Measurements from ENCODE around the gene TLCD4.

Gene TLCD4

GRCh38 chr1:95094923-95095322 is 22.2 kb upstream of the TLCD4 start:
- H3K9me3 ChIP-seq (ENCODE audit: control insufficient read depth, low read length), result no peaks in the 10 kb centered on the region
- no peak overlapping the region for H2BK15ac ChIP-seq (ENCODE audit: low read depth, poor library complexity, severe bottlenecking)
- no peak overlapping the region for H4K8ac ChIP-seq (ENCODE audit: low read length)
- H2BK5ac ChIP-seq (ENCODE audit: low read depth, low read length, poor library complexity, severe bottlenecking), result no peak overlapping the region
- DNase-seq, result no peak
- no peak overlapping the region for H2AK5ac ChIP-seq (ENCODE audit: low read length, severe bottlenecking)
- H3K4me3 ChIP-seq (ENCODE audit: insufficient read depth in 1 of 2, low read depth in 1 of 2, low read length in 2 of 2), result no peak overlapping the region
- H3K79me1 ChIP-seq (replicated peaks; ENCODE audit: low read length, poor library complexity, severe bottlenecking), result no peaks in the 10 kb centered on the region
- no peak overlapping the region for H3K14ac ChIP-seq (ENCODE audit: low read length in 2 of 2)
- H2BK120ac ChIP-seq (ENCODE audit: low read depth, low read length), result no peak overlapping the region
- H2AFZ ChIP-seq (ENCODE audit: low read depth, low read length), result no peak overlapping the region
- H3K4me2 ChIP-seq (ENCODE audit: low read length, poor library complexity, severe bottlenecking), result no peak overlapping the region
- no peak overlapping the region for H3K18ac ChIP-seq (ENCODE audit: low read depth in 1 of 2, low read length in 2 of 2)
- peak overlapping the region in 1 of 2 experiments; percentile 42 for H2BK12ac ChIP-seq (ENCODE audit: low read length in 2 of 2)
- H4K91ac ChIP-seq (ENCODE audit: low read length), result no peak overlapping the region
- H3K4ac ChIP-seq (ENCODE audit: low read depth in 1 of 2, low read length in 2 of 2), result no peak overlapping the region
- H3K27me3 ChIP-seq (ENCODE audit: control insufficient read depth in 1 of 2, insufficient read depth in 1 of 2, low read length in 2 of 2), result no peaks in the 10 kb centered on the region
- no peak overlapping the region for H3K27ac ChIP-seq (ENCODE audit: low read length, poor library complexity, severe bottlenecking)
- no peaks in the 10 kb centered on the region for H3K4me1 ChIP-seq (ENCODE audit: control insufficient read depth, insufficient read depth, low read depth, low read length)
- H3K23ac ChIP-seq (ENCODE audit: low read length in 2 of 2), result no peak overlapping the region
- no peak overlapping the region for H3K9ac ChIP-seq (ENCODE audit: low read length)
- H3K36me3 ChIP-seq (ENCODE audit: control insufficient read depth in 1 of 2, insufficient read depth in 2 of 2, low read depth in 1 of 2, low read length in 2 of 2), result no peaks in the 10 kb centered on the region
- WGBS, result 63% methylated on average over 1 of the region's 2 CpGs

GRCh38 chr1:95095833-95096217 is 21.3 kb upstream of the TLCD4 start:
- H3K14ac ChIP-seq (ENCODE audit: low read length in 2 of 2), result no peak overlapping the region

DNA sequence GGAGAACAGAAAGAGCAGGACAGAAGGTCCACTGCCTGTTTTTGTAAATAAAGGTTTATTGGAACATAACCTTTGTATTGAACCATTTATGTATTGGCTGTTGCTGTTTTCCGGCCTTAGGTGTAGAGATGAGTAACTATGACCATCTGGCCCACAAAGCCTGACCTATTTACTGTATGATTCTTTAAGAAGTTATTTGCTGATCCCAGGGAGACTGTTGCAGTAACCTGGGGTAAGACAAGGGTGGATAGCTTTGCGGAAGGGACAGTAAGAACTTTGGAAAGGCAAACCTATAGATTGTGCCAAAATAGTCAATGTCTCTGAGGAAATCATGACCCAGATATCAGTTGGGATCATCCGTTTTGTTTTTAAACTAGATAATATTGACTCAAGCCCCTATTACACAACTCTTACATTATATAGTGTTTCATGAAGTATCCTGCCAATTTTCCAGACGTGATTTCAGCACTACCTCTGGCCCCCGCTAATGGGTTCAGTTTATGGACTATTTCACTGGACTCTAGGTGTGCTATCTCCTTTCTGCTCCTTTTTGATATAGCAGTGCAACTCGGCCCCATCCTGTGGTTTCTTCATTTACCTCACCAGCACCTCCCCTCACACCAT is 20.8 kb upstream of the TLCD4 start:
- H3K4ac ChIP-seq (ENCODE audit: low read depth in 1 of 2, low read length in 2 of 2), result no peak overlapping the region
- no peak overlapping the region for H3K4me2 ChIP-seq (ENCODE audit: low read length, poor library complexity, severe bottlenecking)
- H2BK120ac ChIP-seq (ENCODE audit: low read depth, low read length), result peak overlapping the region; percentile 61
- peak; percentile 37 for DNase-seq
- no peak overlapping the region for H3K27ac ChIP-seq (ENCODE audit: low read length, poor library complexity, severe bottlenecking)
- no peak overlapping the region for H4K8ac ChIP-seq (ENCODE audit: low read length)
- WGBS, result 98% methylated on average over 4 of the region's 6 CpGs
- H3K18ac ChIP-seq (ENCODE audit: low read depth in 1 of 2, low read length in 2 of 2), result no peak overlapping the region
- no peak overlapping the region for H3K9ac ChIP-seq (ENCODE audit: low read length)
- no peak overlapping the region for H4K91ac ChIP-seq (ENCODE audit: low read length)
- no peak overlapping the region for H2AFZ ChIP-seq (ENCODE audit: low read depth, low read length)
- no peak overlapping the region for H3K4me3 ChIP-seq (ENCODE audit: insufficient read depth in 1 of 2, low read depth in 1 of 2, low read length in 2 of 2)
- no peaks in the 10 kb centered on the region for H3K4me1 ChIP-seq (ENCODE audit: control insufficient read depth, insufficient read depth, low read depth, low read length)
- H2AK5ac ChIP-seq (ENCODE audit: low read length, severe bottlenecking), result no peak overlapping the region
- no peaks in the 10 kb centered on the region for H3K36me3 ChIP-seq (ENCODE audit: control insufficient read depth in 1 of 2, insufficient read depth in 2 of 2, low read depth in 1 of 2, low read length in 2 of 2)
- H2BK15ac ChIP-seq (ENCODE audit: low read depth, poor library complexity, severe bottlenecking), result peak overlapping the region; percentile 52
- no peaks in the 10 kb centered on the region for H3K9me3 ChIP-seq (ENCODE audit: control insufficient read depth, low read length)
- no peak overlapping the region for H3K14ac ChIP-seq (ENCODE audit: low read length in 2 of 2)
- no peak overlapping the region for H3K23ac ChIP-seq (ENCODE audit: low read length in 2 of 2)
- no peaks in the 10 kb centered on the region for H3K79me1 ChIP-seq (replicated peaks; ENCODE audit: low read length, poor library complexity, severe bottlenecking)
- H3K27me3 ChIP-seq (ENCODE audit: control insufficient read depth in 1 of 2, insufficient read depth in 1 of 2, low read length in 2 of 2), result no peaks in the 10 kb centered on the region
- H2BK5ac ChIP-seq (ENCODE audit: low read depth, low read length, poor library complexity, severe bottlenecking), result no peak overlapping the region
- peak overlapping the region in 1 of 2 experiments; percentile 54 for H2BK12ac ChIP-seq (ENCODE audit: low read length in 2 of 2)

More at GRCh38 chr1:95095833-95096217, 21.3 kb upstream of the TLCD4 start:
- Histone ChIP-seq H3K36me3 (ENCODE audit: control insufficient read depth in 1 of 2, insufficient read depth in 2 of 2, low read depth in 1 of 2, low read length in 2 of 2) (no peaks in the 10 kb centered on the region), H3K18ac (ENCODE audit: low read depth in 1 of 2, low read length in 2 of 2) (no peak overlapping the region), H3K4ac (ENCODE audit: low read depth in 1 of 2, low read length in 2 of 2) (no peak overlapping the region), H3K4me3 (ENCODE audit: insufficient read depth in 1 of 2, low read depth in 1 of 2, low read length in 2 of 2) (no peak overlapping the region), H3K27ac (ENCODE audit: low read length, poor library complexity, severe bottlenecking) (no peak overlapping the region), H3K4me2 (ENCODE audit: low read length, poor library complexity, severe bottlenecking) (no peak overlapping the region), H3K9ac (ENCODE audit: low read length) (no peak overlapping the region), H2BK120ac (ENCODE audit: low read depth, low read length) (no peak overlapping the region), H2BK12ac (ENCODE audit: low read length in 2 of 2) (no peak overlapping the region), H3K27me3 (ENCODE audit: control insufficient read depth in 1 of 2, insufficient read depth in 1 of 2, low read length in 2 of 2) (no peaks in the 10 kb centered on the region), H4K91ac (ENCODE audit: low read length) (no peak overlapping the region), H3K23ac (ENCODE audit: low read length in 2 of 2) (no peak overlapping the region), H2AFZ (ENCODE audit: low read depth, low read length) (no peak overlapping the region), H3K9me3 (ENCODE audit: control insufficient read depth, low read length) (no peaks in the 10 kb centered on the region), H2BK15ac (ENCODE audit: low read depth, poor library complexity, severe bottlenecking) (no peak overlapping the region), H2BK5ac (ENCODE audit: low read depth, low read length, poor library complexity, severe bottlenecking) (no peak overlapping the region), H3K4me1 (ENCODE audit: control insufficient read depth, insufficient read depth, low read depth, low read length) (no peaks in the 10 kb centered on the region), H4K8ac (ENCODE audit: low read length) (no peak overlapping the region), H2AK5ac (ENCODE audit: low read length, severe bottlenecking) (no peak overlapping the region), H3K79me1 (replicated peaks; ENCODE audit: low read length, poor library complexity, severe bottlenecking) (no peaks in the 10 kb centered on the region)
- 65% methylated on average over 2 of the region's 2 CpGs for WGBS
- DNase-seq, result peak; percentile 84

- Histone ChIP-seq H3K4me2 (ENCODE audit: low read length, poor library complexity, severe bottlenecking) (no peak overlapping the region), H4K91ac (ENCODE audit: low read length) (no peak overlapping the region), H3K27me3 (ENCODE audit: control insufficient read depth in 1 of 2, insufficient read depth in 1 of 2, low read length in 2 of 2) (peaks cover 0 to 7% of the 10 kb centered on the region in 2 experiments), H3K18ac (ENCODE audit: low read depth in 1 of 2, low read length in 2 of 2) (no peak overlapping the region), H3K14ac (ENCODE audit: low read length in 2 of 2) (no peak overlapping the region), H4K8ac (ENCODE audit: low read length) (no peak overlapping the region), H2BK15ac (ENCODE audit: low read depth, poor library complexity, severe bottlenecking) (no peak overlapping the region), H3K4ac (ENCODE audit: low read depth in 1 of 2, low read length in 2 of 2) (no peak overlapping the region), H3K9me3 (ENCODE audit: control insufficient read depth, low read length) (no peaks in the 10 kb centered on the region), H3K27ac (ENCODE audit: low read length, poor library complexity, severe bottlenecking) (no peak overlapping the region), H2AK5ac (ENCODE audit: low read length, severe bottlenecking) (no peak overlapping the region), H2BK5ac (ENCODE audit: low read depth, low read length, poor library complexity, severe bottlenecking) (no peak overlapping the region), H3K4me1 (ENCODE audit: control insufficient read depth, insufficient read depth, low read depth, low read length) (no peaks in the 10 kb centered on the region), H2BK12ac (ENCODE audit: low read length in 2 of 2) (peak overlapping the region in 1 of 2 experiments; percentile 77), H3K23ac (ENCODE audit: low read length in 2 of 2) (no peak overlapping the region), H2BK120ac (ENCODE audit: low read depth, low read length) (no peak overlapping the region), H3K36me3 (ENCODE audit: control insufficient read depth in 1 of 2, insufficient read depth in 2 of 2, low read depth in 1 of 2, low read length in 2 of 2) (no peaks in the 10 kb centered on the region), H3K79me1 (replicated peaks; ENCODE audit: low read length, poor library complexity, severe bottlenecking) (no peaks in the 10 kb centered on the region), H2AFZ (ENCODE audit: low read depth, low read length) (no peak overlapping the region), H3K4me3 (ENCODE audit: insufficient read depth in 1 of 2, low read depth in 1 of 2, low read length in 2 of 2) (no peak overlapping the region), H3K9ac (ENCODE audit: low read length) (no peak overlapping the region)
- DNase-seq, result no peak
- 100% methylated on average over 2 of the region's 4 CpGs for WGBS
These were observed 19.7 kb upstream of the TLCD4 start for GRCh38 chr1:95097426-95097825.
